HG02759 (cell line): Measurements from ENCODE around the gene CREM.
A peak's percentile ranks its signal among the peaks of the same experiment; 100 is the strongest.
"Not testable (repeated sequence)": the region's sequence is repeated elsewhere in the genome, so short reads cannot be mapped to it uniquely, and the experiment has no call there.

Experiments used
- ATAC-seq: cut with Tn5 transposase; IDR thresholded peaks from one replicate; pipeline ENCODE4 v1.9.1; 2021; ENCODE audit warnings: mild to moderate bottlenecking, moderate library complexity; ENCODE audit not compliant: unreplicated experiment

Gene CREM

DNA sequence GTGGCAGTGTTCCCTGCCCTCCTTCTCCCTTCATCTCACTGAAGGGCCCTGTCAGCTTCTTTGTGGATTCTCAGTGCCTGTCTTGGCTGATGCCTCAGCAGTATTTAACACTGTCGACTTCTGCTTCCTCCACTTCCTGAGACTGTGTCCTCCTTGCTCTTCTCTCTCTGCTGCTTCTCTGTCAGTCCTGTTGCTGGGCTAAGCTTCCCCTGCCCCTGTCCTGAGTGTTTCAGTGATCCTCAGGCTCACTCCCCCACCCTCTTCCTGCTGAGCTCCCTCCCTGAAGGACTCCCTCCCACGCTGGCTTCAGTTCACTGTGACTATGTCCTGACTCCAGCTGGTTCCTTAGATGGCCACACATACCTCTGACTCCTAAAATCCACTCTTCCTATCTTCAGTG, 64.9 kb downstream of the CREM start:
- ATAC-seq, result no peak

DNA sequence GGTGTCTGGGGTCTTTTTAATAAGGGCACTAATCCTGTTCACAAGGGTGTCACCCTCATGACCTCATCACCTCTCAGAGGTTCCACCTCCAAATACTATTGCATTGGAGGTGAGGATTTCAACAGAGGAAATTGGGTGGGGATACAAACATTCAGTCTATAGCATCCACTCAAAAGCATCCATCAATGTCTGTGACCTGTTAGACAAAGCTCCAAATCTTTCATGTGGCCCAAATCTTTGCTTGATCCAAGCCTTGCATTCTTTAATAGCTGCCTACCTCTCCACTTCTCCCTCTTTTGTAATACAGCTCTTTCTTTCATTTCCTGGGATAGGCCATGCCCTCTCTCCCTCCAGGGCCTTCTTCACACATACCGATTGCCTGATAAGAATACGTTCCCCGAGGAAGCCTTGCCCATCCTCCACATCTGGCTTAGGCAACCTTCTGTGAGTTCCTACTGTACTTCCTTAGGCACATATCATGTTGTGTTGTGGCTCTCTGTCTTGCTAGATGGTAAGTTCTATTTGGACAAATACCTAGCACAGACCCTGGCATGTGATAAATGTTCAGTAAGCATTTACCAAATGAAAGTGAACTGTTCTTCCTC, 66.1 kb downstream of the CREM start:
- no peak for ATAC-seq

DNA sequence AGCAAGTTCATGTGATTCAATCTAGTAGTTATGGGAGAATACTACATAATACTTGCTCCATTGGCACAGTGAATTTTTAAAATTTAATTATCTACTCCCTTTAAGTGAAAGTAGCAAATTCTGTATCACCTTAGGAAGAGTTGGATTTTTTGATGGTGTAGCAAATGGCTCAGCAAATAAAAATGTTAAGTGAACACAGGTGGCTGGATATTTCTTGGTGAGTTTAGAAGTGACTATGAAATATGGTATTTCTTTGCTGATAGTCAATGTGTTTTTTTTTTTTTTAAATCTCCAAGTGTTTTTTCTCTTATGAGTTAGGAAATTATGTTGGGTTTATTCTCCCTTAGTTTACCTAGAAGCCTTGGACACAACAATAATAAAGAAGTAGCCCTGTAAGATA, 67.8 kb downstream of the CREM start:
- no peak for ATAC-seq

DNA sequence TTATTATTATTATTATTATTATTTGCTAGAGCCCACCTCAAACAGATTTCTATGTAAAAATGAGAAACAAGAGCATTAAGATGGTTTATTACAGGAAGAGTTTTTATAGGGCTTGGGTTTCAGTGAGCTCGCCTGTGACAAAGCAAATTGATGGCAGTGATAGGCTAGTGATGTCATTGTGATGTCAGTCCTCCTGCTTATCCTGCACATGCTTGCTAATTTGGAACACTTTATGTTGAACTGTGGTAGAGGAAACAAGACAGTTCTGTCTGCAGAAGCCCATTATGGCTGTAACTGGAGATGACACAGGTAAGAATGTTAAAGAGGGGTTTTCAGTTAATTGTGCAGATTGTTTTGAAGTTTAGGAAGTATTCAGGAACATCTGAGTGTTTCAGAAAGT, 68.3 kb downstream of the CREM start:
- ATAC-seq, result no peak

DNA sequence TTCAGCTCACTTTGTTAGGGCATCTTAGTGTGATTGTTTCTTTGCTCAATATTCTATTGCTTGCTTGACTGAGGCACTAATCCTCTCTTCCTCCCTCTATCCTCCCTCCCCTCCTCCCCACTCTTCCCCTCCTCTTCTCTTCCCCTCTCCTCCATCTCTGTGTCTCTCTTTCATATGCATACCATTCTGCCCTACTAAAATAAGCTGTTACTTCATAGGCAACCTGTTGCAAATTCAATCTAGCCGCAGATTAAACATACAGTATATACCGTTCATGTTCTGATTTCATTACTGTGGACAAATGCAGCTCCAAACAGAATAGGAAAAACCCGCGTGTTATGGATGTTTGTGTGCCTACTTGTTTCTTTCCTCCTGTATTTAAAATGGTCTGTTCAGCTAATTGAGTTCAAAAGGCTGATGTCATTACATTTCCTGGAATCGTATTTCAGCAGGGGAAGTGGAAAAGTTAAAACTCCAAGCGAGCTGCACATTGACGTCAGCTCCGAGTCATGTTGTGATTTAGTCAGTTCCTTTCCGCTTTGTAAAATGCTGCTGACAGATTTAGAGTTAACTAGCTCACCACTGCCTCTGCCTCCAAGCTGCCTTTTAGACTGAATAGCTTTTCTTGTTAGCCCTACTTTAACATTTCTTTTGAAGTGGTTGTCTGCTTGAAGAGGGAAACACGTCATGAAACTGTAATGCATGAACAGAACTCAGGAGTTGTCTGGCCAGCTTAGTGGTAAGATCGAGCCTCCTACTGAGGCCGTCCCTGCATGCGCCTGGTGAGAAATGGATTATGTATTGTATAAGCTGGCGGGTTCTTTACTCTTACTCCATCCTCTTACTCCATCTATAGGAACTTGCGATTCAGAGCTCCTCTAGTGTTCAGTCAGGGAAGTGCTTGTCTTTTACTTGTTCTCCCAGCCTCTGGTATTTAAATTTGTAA, 69.0 kb downstream of the CREM start:
- peak; percentile 97 for ATAC-seq

DNA sequence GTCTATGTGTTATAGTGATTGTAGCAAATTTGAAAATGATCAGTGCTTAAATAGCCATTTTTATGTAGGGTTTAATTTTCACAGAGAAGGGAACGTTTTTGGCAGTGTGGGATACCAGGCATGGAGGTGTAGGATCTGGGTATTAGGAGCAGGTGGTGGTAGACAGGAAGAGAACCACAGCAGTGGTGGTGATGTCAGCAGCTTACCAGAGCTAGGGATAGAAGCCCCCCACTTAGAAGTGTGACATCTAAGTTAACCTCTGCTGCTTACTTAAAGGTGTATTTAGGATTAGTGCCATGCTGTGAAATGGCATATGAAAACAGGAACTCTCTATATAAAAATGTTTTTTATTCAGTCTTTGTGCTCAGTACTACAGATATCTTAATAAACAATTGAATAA, 73.8 kb downstream of the CREM start:
- no peak for ATAC-seq

DNA sequence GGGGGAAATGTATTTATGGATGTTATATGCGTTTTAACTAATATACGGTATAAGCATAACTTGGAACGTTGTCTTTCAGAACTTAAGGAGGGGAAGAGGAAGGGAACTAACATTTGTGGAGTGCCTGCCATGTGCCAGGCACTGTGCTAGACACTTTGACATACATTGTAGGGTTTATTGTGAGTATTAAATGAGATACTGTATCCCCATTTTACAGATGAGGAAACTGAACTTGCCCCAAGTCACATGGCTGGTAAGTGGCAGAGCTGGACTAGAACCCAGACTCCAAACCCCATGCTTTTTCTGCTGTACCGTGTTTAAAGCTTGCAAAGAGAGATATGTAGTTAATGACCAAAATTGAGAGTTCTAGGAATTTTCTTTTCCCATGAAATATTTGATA, 74.6 kb downstream of the CREM start:
- no peak for ATAC-seq

DNA sequence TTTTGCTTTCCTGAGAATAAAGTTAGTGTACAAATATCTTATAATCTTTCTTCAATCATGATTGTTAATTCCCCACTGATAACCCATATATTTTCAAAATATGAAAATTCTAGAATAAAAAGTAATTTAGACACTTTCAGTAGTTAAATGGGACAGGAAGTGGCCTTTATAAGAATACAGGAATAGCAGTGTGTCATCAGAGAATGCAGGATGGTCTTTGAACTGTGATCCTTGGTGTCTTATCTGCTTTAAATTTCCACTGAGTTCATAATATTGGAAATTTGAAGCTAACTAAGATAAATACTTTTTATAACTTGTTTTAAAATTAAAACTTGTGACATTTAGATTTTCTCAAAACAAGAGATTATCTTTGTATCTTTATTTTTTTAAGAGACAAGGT, 75.4 kb downstream of the CREM start:
- ATAC-seq, result no peak

DNA sequence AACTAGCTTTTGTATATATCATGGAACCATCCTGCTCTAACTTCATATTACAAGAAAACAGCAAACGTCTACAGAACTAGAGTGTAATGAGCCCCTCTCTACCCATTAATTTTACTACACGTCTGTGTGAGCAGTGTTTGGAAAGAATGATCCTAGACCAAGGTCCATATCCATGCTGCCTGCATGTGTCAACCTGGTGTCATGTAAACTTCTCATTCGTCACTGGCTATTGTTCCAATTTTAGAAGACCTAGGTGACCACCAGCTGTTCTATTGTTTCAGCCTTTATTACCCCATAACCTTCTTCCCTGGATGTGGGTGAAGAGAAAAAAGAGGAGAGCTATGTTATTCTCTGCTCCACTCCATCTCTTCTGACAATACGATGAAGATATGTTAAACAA, 77.1 kb downstream of the CREM start:
- ATAC-seq, result no peak

DNA sequence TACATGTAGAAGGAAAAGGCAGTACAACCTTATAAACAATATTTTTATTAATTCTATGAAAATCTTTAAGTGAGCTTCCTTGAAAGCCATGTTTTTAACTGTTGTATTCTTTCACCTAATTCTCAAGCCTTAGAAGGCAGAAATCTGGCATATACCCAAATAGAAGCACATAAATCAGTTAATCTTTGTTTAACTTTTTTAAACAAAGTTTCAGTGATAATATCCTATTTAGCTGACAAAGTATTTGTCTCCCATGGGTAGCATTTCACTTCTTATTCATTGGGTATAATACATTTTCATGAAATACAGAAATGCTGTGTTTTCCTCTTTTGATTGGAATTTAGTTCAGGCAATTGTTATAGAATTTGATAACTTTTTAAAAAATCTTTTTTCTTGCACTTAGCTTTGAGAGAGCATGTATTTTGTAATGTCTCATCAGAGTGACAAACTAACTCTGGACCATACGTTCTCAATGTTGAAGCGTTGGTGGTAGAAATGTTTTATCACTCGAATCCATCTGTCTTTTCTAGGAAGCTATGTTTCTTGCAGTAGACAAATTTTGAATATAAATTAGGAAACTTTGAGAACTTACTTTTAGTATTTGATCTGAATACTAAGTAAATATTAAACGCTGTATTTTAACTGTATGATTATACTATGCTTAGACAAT, 78.1 kb downstream of the CREM start:
- no peak for ATAC-seq

DNA sequence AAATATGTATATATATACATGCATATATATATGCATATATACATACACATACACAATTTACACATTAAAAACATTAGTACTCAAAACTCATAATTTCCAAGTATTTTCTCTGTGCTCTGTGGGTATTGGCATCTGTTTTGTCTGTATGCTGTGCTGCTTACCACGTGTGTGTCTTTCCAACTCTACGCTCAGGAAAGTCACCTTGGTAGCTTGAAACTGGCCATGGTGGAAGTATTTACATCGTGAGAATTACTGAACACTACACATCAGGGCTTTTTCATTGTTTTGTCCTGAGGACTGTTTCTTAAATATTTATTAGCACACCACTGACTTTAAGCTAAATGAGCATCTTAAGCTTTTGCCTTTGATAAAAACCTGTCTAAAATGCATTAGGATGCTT, 79.6 kb downstream of the CREM start:
- ATAC-seq, result no peak

DNA sequence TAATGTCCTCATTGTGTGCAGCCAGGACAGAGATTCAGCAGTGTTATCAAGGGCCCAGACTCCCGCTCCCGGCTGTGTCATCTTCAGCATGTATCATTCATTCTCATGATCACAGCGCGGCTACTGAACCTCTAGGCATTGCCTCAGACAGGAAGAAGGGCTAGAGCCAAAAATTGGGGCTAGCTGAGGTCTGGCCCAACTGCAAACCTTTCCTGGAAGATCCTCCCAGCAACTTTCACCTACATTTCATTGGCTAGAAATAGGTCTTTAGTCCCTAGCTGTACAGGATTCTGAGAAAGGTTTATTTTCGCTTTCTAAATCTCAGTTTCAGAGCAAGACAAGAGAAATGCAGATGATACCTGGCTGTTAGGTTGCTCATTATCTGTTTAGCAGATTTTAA, 81.9 kb downstream of the CREM start:
- ATAC-seq, result peak; percentile 58

DNA sequence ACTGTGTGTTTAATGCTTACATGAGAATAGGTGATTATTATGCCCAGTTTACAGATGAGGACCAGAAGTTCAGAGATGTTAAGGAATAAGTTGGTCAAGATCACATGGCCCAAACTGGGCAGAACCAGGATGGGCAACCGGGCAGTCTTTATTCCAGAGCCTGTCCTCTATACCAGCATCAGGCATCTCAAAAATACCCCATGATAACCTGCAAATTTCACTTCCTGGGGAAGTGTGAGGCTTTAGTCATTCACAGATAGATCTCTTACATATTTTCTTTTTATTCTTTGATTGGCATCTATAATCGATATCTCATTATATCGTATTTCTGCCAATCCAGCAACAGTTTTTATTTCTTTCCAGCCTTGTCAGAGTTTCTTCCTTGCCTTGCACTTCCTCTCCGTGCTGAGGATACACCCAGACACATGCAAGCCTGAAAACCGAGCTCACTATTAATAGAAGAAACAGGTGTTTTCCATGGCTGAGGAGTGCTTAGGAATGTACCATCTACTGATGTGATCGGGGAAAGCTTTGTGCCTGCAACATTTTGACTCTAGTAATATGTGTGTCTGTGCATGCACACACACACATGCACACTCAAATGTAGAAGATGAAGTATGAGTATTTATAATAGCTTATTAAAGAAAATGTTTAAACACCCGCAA, 82.4 kb downstream of the CREM start:
- ATAC-seq, result peak; percentile 26

DNA sequence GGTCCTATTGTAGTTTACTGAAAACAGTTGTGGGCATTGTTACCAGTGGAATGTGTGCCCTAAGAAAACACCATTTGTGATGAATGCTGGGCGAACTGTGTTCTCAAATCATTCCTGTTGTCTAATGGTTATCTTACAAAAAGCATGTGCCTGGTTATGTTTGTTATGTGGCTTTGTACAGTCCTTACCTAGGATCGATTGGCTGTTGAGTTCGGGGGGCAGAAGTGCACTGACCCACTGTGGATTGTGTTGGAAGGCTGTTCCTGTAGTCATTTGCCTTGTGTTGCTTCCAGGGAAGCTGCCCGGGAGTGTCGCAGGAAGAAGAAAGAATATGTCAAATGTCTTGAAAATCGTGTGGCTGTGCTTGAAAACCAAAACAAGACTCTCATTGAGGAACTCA, 84.3 kb downstream of the CREM start:
- no peak for ATAC-seq

DNA sequence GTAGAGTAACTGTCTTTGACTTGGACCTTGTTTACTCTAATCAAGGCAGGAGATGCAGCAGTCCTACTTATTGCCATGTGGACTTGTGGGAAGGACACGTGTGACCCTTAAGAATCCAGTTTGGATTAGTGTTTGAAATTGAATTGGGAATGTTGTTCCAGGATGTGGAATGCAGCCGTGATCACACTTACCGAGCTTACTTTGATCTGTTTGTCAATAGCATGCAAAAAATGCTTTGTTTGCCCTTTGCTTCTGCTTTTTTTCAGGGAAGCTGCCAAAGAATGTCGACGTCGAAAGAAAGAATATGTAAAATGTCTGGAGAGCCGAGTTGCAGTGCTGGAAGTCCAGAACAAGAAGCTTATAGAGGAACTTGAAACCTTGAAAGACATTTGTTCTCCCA, 84.7 kb downstream of the CREM start:
- no peak for ATAC-seq

DNA sequence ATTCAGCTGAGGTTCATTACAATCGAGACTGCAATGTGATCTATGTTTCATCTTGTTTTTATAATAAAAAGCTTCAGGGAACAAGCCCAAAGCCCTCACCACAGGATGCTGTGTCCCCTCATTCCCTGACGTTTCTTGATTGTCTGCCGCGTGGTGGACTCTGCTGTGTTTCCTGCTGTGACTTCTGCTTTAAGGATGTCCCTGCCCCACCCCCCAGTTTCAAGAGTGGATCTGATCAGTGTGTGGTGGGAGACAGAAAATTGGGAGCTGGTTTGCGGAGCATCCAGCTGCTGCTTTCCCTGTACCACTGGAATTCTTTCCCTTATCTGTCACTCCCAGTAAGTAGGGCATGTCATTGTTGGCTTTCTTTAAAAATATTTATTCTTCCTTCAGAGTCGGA, 86.2 kb downstream of the CREM start:
- no peak for ATAC-seq

DNA sequence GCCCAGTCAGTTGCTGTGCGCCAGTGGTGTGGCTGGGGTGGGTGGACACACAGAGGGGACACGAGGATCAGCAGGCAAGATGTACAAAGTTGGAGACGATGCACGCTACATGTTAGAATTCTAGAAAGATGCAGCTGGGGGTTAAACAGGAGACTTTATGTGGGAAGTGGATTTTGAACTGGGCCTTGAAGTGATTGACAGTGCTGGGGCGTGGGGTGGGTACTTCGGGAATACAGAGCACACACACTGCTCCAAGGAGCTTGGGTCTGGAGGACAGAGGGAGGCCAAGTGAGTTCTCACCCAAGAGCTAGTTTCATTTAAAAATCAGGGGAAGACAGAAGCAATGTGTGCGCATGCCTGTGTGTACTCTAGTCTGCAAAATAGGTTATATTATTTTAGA, 87.1 kb downstream of the CREM start:
- ATAC-seq, result no peak

DNA sequence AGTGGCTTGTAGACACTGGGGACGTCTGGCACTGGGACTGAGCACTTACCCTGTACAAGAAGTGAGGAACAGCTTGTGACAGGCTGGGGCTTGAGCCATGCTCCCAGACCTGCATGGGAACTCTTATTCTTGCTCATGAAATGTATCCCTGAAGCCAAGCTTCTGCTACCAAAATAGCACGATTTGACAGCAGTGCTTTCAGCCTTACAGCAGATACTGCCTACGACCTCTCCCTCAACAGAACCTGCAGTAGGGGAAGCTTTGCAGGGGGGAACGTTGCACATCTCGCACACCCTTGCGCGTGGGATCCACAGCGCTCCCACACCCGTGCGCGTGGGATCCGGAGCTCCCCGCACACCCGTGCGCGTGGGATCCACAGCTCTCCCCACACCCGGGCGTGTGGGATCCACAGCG, 88.0 kb downstream of the CREM start:
- ATAC-seq, result no peak

DNA sequence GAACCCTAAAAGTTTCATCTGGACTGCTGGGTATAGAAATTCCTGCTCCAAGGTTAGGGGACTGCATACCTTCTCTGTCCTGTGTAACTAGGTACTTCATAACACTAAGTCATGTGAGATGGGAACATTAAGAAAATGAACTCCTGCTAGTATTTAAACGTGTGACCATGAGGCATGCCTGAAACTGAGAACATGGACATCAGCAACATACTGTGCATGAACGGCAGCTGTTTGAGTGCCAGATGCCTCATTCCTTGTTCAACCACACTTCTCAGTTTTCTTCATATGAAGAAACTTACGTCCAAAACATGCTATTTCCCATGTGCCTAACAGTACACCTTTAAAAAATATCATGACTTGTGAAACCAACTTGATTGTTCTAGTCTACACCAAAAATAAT, 88.5 kb downstream of the CREM start:
- ATAC-seq, result no peak

DNA sequence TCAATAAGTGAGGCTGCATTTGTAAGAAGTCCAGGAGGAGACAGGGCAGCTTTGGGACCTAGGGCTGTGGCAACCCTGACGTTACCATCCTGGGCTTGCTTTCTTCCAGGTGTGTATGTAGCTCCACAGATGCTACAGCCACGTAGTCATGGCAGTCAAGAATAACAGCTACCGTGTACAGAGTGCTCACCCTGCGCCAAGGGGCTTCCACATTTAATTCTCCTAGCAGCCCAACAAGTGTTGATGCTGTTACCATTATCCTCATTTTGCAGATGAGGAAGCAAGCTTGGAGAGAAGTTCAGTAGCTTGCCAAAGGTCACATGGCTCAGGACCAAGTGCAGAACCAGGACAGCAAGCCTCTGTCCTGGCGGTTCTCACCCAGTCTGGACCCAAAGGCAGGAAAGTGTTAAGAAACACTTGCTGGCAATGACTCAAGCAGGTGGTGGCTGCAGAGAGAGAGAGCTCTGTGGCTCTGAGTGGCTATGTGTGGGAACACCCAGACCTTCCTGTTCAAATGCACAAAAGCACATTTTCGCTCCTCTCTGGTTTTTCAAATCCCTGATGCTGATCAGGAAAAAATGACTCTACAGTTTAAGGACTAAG, 89.8 kb downstream of the CREM start:
- ATAC-seq, result no peak

DNA sequence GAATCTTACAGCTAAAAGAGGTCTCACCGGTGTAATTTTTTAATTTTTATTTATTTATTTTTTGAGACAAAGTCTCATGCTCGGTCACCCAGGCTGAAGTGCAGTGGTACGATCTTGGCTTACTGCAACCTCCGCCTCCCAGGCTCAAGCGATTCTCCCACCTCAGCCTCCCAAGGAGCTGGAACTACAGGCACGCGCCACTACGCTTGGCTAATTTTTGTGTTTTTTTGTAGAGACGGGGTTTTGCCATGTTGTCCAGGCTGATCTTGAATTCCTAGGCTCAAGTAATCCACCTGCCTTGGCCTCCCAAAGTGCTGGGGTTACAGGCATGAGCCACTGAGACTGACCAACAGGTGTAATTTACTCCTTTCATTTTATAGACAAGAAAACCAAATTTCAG, 90.3 kb downstream of the CREM start:
- not testable (repeated sequence) for ATAC-seq
